HG03520 (cell line): Measurements from ENCODE around the gene NOL7.

Source experiments
- ATAC-seq: cut with Tn5 transposase; IDR thresholded peaks from one replicate; pipeline ENCODE4 v1.9.1; 2021; ENCODE audit warnings: mild to moderate bottlenecking, moderate library complexity; ENCODE audit not compliant: unreplicated experiment

NOL7 gene

GRCh38 chr6:13614926-13615791, at the start of gene NOL7:
TSS of gene NOL7 (plus strand) at chr6:13615335. CDS start at chr6:13615359, 24 bp downstream.
- ATAC-seq = peak; percentile 81

GRCh38 chr6:13565921-13566320, 49.2 kb upstream of the NOL7 start:
- ATAC-seq = no peak

GRCh38 chr6:13566500-13566899, 48.6 kb upstream of the NOL7 start:
- no peak for ATAC-seq

- no peak for ATAC-seq
These were observed 46.2 kb upstream of the NOL7 start for GRCh38 chr6:13568970-13569369.

GRCh38 chr6:13572240-13572639, 42.9 kb upstream of the NOL7 start:
- ATAC-seq = no peak

GRCh38 chr6:13572951-13573654, 42.0 kb upstream of the NOL7 start:
- no peak for ATAC-seq

GRCh38 chr6:13573669-13574110, 41.4 kb upstream of the NOL7 start:
- ATAC-seq = no peak

GRCh38 chr6:13574149-13574570, 41.0 kb upstream of the NOL7 start:
- ATAC-seq = peak; percentile 62

GRCh38 chr6:13574571-13575376, 40.4 kb upstream of the NOL7 start, which contains the start of gene SIRT5:
TSS of gene SIRT5 (plus strand) at chr6:13574601. CDS start at chr6:13584111, 9,510 bp downstream.
- ATAC-seq = peak; percentile 73

- ATAC-seq = no peak
These were observed 39.8 kb upstream of the NOL7 start for GRCh38 chr6:13575377-13575775.

GRCh38 chr6:13576017-13576416, 39.1 kb upstream of the NOL7 start:
- ATAC-seq = no peak

GRCh38 chr6:13577926-13578325, 37.2 kb upstream of the NOL7 start:
- ATAC-seq = no peak

- ATAC-seq = no peak
These were observed 35.2 kb upstream of the NOL7 start for GRCh38 chr6:13579911-13580310.

- ATAC-seq = no peak
These were observed 33.4 kb upstream of the NOL7 start for GRCh38 chr6:13581700-13582229.

GRCh38 chr6:13586603-13587542, 28.3 kb upstream of the NOL7 start:
- no peak for ATAC-seq

- no peak for ATAC-seq
These were observed 25.3 kb upstream of the NOL7 start for GRCh38 chr6:13589801-13590200.

- ATAC-seq = no peak
These were observed 24.5 kb upstream of the NOL7 start for GRCh38 chr6:13590574-13591153.

GRCh38 chr6:13591205-13591921, 23.8 kb upstream of the NOL7 start:
- no peak for ATAC-seq

- no peak for ATAC-seq
These were observed 22.0 kb upstream of the NOL7 start for GRCh38 chr6:13593103-13593502.
